Chondrocyte (in vitro differentiated cells): ENCODE data around the gene HLF. TPM values are rescaled to one million over a fixed set of nuclear protein-coding genes. Genes with fewer than 3 reads are reported as not detected.

ENCODE experiments used
- DNase-seq: peaks from one replicate; pipeline ENCODE4 v3.0.0; 2021; ENCODE audit warnings: mixed read lengths, low spot score
- H3K27ac Mint-ChIP-seq: one replicate; pipeline ENCODE4 v1.8.0; 2021; ENCODE audit warnings: mild to moderate bottlenecking, moderate library complexity, mixed read lengths; ENCODE audit not compliant: unreplicated experiment
- H3K27me3 Mint-ChIP-seq: 2 replicates; pipeline ENCODE4 v1.8.0; 2021; ENCODE audit warnings: low read depth, mixed read lengths
- H3K36me3 Mint-ChIP-seq: 2 replicates; pipeline ENCODE4 v1.8.0; 2021; ENCODE audit warnings: low read depth, mixed read lengths
- H3K4me1 Mint-ChIP-seq: 2 replicates; pipeline ENCODE4 v1.8.0; 2021; ENCODE audit warnings: low read depth, mild to moderate bottlenecking, mixed read lengths
- H3K4me3 Mint-ChIP-seq: one replicate; pipeline ENCODE4 v1.8.0; 2021; ENCODE audit warnings: mild to moderate bottlenecking, moderate library complexity, mixed read lengths; ENCODE audit not compliant: unreplicated experiment
- H3K9me3 Mint-ChIP-seq: 2 replicates; pipeline ENCODE4 v1.8.0; 2021; ENCODE audit warnings: low read depth, mixed read lengths
- total RNA-seq: library from RNA; stranded (reverse); gene quantifications from 3 replicates; pipeline ENCODE4 v1.2.1, GENCODE V29; 2021
- TF ChIP-seq, protein P1 (sequence below): fragments of 200-600 bp; sonication (generic); IDR thresholded peaks from 2 replicates; pipeline ENCODE4 v1.5.0; 2021; ENCODE audit warnings: antibody characterized with exemption, mild to moderate bottlenecking, moderate library complexity

HLF gene
- total RNA-seq, 1 donor from 2014 or later, result 0.47 TPM

DNA sequence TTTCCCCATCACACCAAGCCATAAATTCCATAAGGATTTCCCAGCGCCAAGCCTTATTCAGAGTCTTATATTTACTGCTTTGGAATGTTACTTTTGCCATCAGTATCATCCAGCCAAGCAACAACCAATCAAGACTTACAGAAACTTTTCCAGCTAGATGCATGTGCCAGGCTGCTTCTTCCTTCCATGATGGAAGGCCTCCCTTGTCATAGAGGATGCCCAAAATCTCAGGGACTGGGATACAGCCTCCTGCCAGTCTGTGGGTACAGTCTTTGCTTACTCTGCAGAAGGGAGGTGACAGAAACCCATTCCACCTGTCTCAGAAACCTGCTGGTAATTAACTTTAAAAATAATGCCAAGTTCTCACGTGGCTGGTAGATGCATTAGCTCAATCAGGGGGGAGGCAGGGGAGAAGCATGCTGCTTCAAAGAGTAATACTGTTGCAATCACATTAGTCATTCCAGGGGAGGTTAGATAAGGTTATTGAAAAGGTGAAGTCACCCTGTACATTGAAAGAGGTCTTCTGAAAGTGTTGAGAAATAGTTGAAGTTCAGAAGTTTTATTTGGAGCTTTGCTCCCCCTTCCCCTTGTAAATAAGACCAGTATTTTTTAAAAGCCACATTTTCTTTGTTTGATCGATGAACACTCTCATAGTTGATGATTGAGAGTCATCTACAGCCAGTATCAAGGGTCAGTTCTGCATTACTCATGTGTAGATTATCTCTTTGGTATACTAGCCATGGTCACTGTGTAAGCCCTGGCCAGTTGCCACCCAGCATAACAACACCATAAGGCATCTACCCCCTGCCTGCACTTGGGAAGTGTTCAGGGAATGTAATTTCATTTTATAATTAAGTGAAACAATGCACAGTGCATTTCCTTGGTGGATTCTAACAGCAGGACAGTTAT lies 22.2 kb downstream of the HLF start:
- Mint-ChIP-seq H3K4me1 (peaks cover 27% of the 10 kb centered on the region), H3K4me3 (no peak overlapping the region), H3K27me3 (no peaks in the 10 kb centered on the region), H3K9me3 (peaks cover 9% of the 10 kb centered on the region), H3K27ac (no peak overlapping the region), H3K36me3 (peaks cover 2% of the 10 kb centered on the region)
- DNase-seq, result no peak
- TF ChIP-seq, protein P1, sequence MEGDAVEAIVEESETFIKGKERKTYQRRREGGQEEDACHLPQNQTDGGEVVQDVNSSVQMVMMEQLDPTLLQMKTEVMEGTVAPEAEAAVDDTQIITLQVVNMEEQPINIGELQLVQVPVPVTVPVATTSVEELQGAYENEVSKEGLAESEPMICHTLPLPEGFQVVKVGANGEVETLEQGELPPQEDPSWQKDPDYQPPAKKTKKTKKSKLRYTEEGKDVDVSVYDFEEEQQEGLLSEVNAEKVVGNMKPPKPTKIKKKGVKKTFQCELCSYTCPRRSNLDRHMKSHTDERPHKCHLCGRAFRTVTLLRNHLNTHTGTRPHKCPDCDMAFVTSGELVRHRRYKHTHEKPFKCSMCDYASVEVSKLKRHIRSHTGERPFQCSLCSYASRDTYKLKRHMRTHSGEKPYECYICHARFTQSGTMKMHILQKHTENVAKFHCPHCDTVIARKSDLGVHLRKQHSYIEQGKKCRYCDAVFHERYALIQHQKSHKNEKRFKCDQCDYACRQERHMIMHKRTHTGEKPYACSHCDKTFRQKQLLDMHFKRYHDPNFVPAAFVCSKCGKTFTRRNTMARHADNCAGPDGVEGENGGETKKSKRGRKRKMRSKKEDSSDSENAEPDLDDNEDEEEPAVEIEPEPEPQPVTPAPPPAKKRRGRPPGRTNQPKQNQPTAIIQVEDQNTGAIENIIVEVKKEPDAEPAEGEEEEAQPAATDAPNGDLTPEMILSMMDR, result no peak

DNA sequence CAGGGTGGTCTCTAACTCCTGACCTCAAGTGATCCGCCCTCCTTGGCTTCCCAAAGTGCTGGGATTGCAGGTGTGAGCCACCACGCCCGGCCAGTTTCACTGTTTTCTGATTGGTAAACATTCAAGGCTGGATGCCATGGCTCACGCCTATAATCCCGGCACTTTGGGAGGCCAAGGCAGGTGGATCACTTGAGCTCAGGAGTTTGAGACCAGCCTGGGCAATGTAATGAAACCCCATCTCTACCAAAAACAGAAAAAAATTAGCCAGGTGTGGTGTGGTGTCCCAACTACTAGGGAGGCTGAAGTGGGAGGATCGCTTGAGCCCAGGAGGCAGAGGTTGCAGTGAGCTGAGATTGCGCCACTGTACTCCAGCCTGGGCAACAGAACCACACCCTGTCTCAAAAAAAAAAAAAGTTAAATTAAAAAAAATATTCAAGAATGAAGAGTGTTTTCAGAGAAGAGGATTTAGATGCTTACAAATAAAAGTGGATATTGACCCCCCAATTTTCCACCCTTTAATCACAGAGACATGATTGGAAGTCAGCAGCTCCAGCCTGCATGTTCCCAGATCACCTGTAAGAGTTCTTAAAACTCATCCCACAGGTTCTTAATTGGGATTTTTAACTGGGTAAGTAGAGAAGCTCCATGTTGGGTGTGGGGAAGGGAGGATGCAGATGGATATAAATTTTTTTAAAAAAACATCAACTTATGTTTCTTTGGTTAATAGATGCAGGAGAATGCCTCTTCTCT lies 23.8 kb downstream of the HLF start:
- peaks cover 11% of the 10 kb centered on the region for H3K9me3 Mint-ChIP-seq
- peaks cover 2% of the 10 kb centered on the region for H3K36me3 Mint-ChIP-seq

DNA sequence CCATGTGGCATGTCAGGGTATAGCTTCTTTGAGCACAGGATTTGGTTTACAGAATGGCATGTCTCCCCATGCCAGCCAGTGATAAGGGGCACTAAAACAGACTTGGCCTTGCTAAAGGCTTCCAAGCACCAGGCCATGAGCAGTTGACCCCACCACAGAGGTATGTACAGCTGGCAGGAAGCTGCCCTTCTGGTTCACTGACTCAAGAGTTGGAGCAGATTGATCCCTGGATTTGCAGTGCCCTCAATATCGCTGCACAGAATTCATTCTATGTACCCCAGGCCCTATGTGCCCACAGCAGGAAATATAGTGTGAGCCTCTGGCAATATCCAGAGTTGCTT lies 24.3 kb downstream of the HLF start:
- Mint-ChIP-seq H3K27me3 (peaks cover 4% of the 10 kb centered on the region), H3K9me3 (peaks cover 11% of the 10 kb centered on the region), H3K4me1 (peaks cover 17% of the 10 kb centered on the region), H3K4me3 (no peak overlapping the region), H3K27ac (no peak overlapping the region), H3K36me3 (peaks cover 2% of the 10 kb centered on the region)
- TF ChIP-seq, protein P1, result no peak
- no peak for DNase-seq

More for the DNA sequence above, 23.8 kb downstream of the HLF start:
- Mint-ChIP-seq H3K4me1 (peaks cover 17% of the 10 kb centered on the region), H3K4me3 (no peak overlapping the region), H3K27ac (no peak overlapping the region), H3K27me3 (peaks cover 1% of the 10 kb centered on the region)
- TF ChIP-seq, protein P1, result no peak
- no peak for DNase-seq

DNA sequence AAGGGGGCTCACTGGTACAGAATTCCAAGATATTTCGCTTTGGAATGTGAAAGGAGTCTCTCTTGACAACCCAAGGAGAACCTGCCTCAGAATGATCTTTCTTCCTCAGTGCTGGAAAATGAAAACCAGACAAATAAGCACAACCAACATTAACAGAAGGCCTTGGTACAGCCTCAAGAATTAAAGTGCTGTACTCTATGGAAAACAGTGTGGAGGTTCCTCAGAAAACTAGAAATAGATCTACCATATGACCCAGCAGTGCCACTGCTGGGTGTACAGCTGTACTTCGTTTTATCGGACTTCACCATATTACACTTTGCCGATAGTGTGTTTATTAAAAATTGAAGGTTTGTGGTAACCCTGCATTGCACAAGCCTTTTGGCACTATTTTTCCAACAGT lies 25.2 kb downstream of the HLF start:
- Mint-ChIP-seq H3K9me3 (peaks cover 11% of the 10 kb centered on the region), H3K4me1 (peaks cover 14% of the 10 kb centered on the region), H3K27me3 (peaks cover 4% of the 10 kb centered on the region), H3K27ac (no peak overlapping the region), H3K4me3 (no peak overlapping the region), H3K36me3 (peaks cover 2% of the 10 kb centered on the region)
- TF ChIP-seq, protein P1, result no peak
- no peak for DNase-seq

DNA sequence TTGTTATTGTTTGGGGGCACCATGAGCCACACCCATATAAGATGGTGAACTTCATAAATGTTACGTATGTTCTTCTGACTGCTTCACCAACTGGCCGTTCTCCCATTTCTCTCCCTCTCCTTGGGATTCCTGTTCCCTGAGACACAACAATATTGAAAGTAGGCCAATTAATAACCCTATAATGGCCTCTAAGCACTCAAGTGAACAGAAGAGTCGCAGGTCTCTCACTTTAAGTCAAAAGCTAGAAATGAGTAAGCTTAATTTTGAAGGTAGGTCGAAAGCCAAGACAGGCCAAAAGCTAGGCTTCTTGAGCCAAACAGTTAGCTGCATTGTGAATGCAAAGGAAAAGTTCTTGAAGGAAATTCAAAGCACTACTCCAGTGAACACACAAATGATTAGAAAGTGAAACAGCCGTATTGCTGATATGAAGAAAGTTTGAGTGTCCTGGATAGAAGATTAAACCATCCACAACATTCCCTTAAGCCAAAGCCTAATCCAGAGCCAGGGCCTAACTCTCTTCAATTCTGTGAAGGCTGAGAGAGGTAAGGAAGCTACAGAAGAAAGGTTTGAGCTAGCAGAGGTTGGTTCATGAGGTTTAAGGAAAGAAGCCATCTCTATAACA lies 25.8 kb downstream of the HLF start:
- no peak for DNase-seq
- peaks cover 2% of the 10 kb centered on the region for H3K36me3 Mint-ChIP-seq
- no peak overlapping the region for H3K27ac Mint-ChIP-seq
- peaks cover 7% of the 10 kb centered on the region for H3K4me1 Mint-ChIP-seq
- H3K9me3 Mint-ChIP-seq, result peaks cover 11% of the 10 kb centered on the region
- H3K4me3 Mint-ChIP-seq, result no peak overlapping the region
- TF ChIP-seq, protein P1, result no peak
- peaks cover 4% of the 10 kb centered on the region for H3K27me3 Mint-ChIP-seq
